ENCODE data around the gene PINLYP. TPM values are rescaled to one million over a fixed set of nuclear protein-coding genes. Genes with fewer than 3 reads are reported as not detected.
"Not testable (repeated sequence)": the region's sequence is repeated elsewhere in the genome, so short reads cannot be mapped to it uniquely, and the experiment has no call there.

Gene PINLYP
- polyA plus RNA-seq, 4 donors: 17.8 to 25.7 (median 18.7) TPM

DNA sequence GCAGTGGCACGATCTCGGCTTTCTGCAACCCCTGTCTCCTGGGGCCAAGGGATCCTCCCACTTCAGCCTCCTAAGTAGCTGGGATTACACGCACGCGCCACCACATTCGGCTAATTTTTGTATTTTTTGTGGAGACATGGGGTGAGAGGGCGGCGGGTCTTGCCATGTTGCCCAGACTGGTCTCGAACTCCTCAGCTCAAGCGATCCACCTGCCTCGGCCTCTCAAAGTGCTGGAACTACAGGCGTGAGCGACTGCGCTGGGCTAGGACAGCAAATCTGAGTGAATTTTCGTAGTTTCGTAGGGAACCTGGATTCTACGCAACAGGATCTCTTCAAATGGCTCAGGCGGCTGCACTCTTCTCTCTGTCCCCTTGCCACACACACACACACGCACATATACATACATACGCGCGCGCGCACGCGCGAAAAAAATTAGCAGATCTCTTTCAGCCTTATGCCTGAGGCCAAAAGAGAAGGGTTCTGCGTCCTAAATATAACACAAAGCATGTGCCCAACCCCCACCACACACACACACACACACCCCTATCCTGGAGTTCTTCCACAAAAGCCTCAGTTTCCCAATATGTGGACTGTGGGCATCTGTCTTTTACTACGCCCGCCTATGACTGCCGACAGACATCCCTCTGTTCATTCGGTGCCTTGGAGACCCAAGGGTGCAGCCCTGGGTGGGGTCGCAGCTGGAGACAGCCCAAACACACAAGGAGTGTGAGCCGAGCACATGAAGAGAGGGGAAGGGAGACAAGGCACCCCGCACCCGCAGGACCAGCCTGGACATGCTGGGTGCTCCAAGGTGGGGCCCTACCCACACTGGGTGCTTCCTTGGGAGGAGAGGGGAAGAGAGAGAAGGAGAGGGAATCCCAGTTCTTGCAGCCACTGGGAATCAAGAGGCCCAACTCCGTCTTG lies 616 bp downstream of the PINLYP start:
- DNase-seq (ENCODE audit: low read depth in 4 of 4, low spot score in 2 of 4): no peak

GRCh38 chr19:43578787-43579186 lies 3.2 kb downstream of the PINLYP start:
- no peak for DNase-seq (ENCODE audit: low read depth in 4 of 4, low spot score in 2 of 4)

GRCh38 chr19:43581467-43581866 lies 5.9 kb downstream of the PINLYP start:
- DNase-seq (ENCODE audit: low read depth in 4 of 4, low spot score in 2 of 4): no peak

DNA sequence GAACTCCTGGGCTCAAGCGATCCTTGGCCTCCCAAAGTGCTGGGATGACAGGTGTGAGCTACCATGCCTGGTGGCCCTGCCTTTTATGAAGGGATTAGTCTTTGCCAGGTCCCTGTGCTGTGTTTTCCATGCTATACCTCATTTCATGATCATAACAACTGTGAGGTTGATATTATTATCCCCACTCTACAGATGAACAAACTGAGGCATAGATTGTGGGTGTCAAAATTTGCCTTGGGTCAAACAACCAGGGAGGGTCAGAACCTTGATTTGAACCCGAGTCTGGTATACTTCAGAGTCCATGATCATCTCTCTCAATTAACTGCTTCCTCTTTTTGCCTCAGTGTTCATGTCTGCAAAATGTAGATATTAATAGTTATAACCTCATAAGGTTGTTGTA lies 6.9 kb downstream of the PINLYP start:
- no peak for DNase-seq (ENCODE audit: low read depth in 4 of 4, low spot score in 2 of 4)

- no peak for DNase-seq (ENCODE audit: low read depth in 4 of 4, low spot score in 2 of 4)
Observed at GRCh38 chr19:43584484-43584883, 8.9 kb downstream of the PINLYP start.

GRCh38 chr19:43586346-43586745 lies 10.7 kb downstream of the PINLYP start:
- DNase-seq (ENCODE audit: low read depth in 4 of 4, low spot score in 2 of 4): no peak

- not testable (repeated sequence) for DNase-seq (ENCODE audit: low read depth in 4 of 4, low spot score in 2 of 4)
Observed at GRCh38 chr19:43587029-43587428, 11.4 kb downstream of the PINLYP start.

- DNase-seq (ENCODE audit: low read depth in 4 of 4, low spot score in 2 of 4): no peak
Observed at GRCh38 chr19:43589277-43589676, 13.7 kb downstream of the PINLYP start.

GRCh38 chr19:43589678-43590077 lies 14.1 kb downstream of the PINLYP start:
- DNase-seq (ENCODE audit: low read depth in 4 of 4, low spot score in 2 of 4): no peak

- no peak for DNase-seq (ENCODE audit: low read depth in 4 of 4, low spot score in 2 of 4)
Observed at GRCh38 chr19:43591904-43592772, 16.5 kb downstream of the PINLYP start.

- DNase-seq (ENCODE audit: low read depth in 4 of 4, low spot score in 2 of 4): no peak
Observed at GRCh38 chr19:43592800-43593350, 17.3 kb downstream of the PINLYP start.

GRCh38 chr19:43594081-43594697 lies 18.6 kb downstream of the PINLYP start:
- no peak for DNase-seq (ENCODE audit: low read depth in 4 of 4, low spot score in 2 of 4)

GRCh38 chr19:43594710-43595604 lies 19.4 kb downstream of the PINLYP start:
- DNase-seq (ENCODE audit: low read depth in 4 of 4, low spot score in 2 of 4): peak in 1 of 4 donors; percentile 45

- no peak for DNase-seq (ENCODE audit: low read depth in 4 of 4, low spot score in 2 of 4)
Observed at GRCh38 chr19:43595605-43595998, 20.0 kb downstream of the PINLYP start.

DNA sequence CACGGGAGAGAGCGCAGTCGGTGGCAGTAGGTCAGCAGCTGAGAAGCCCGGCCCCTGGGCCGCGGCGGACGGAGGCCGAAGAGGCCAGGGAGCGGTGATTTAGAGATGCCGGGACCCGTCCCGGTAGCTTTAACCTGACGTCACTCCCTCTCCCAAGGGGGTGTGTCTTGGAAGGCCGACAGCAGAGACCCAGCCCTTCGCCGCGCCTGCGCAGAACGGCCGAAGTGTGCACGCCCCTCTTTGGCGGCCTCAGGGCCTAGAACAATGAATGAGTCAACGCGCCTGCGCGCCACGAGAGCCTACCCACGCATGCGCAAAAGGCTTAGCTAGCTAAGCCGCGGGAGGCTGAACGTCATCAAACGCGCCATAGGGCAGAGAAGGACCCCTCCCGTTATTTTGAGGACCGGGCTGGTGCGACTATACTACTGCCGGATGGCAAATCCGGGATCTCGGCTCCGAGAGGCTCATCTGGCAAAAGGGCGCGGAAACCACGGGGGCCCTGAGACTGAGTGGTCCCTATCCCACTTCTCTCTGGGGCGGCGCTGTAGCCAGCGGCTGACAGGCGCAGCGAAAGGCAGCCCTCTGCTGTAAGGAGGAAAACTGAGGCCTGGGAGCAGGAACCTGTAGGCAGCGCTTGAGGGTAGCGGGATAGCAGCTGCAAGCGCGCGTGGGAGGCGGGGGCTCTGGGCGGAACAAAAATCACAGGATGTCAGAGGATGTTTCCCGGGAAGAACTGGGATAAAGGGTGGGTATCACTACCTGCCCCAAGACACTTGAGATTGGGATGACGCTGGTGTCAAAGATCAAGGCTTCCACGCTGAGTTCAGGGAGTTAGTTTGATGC lies 20.6 kb downstream of the PINLYP start, which contains the start of the genes IRGQ and ZNF576:
IRGQ (minus strand) TSS at position 136 of the 843 bp plus-strand sequence. CDS start 796 bp downstream, outside the sequence.
ZNF576 (plus strand) TSS at position 597 of the 843 bp plus-strand sequence. CDS start 514 bp downstream, outside the sequence.
- peak; percentile 99 to 100 (median 100) for DNase-seq (ENCODE audit: low read depth in 4 of 4, low spot score in 2 of 4)

DNA sequence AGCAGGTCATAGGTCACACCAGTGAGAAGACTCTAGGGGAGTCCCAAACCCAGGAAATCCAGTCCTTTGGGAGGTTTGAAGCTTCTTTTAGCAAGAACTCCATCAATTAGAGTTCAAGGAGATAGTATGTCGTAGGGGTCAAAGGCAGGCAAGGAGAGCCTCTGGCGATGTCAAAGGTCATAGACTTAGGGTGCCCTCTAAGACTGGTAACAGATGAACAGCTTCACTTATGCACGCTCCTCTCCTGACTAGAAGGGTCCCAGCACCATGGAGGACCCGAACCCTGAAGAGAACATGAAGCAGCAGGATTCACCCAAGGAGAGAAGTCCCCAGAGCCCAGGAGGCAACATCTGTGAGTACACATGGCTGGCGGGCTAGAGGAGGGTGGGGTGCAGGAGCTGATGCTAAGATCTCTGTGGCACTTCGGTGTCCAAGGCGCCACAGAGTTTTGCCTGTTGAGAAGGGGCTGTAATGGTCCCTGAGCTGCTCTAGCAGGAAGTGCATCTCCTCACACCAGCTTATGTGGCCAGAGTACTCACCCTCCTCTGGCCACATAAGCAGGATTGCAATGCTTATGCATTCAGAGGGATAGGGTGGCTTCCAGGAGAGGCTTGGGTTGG lies 21.4 kb downstream of the PINLYP start:
- DNase-seq (ENCODE audit: low read depth in 4 of 4, low spot score in 2 of 4): no peak

GRCh38 chr19:43597876-43598275 lies 22.3 kb downstream of the PINLYP start:
- DNase-seq (ENCODE audit: low read depth in 4 of 4, low spot score in 2 of 4): no peak
